ENCODE data around the gene PTPRD.

The PTPRD gene
- 0.10 to 0.70 reads per million in 2 donors for total RNA-seq

GRCh38 chr9:10612641-10613398, at the start of gene PTPRD:
TSS of gene PTPRD (minus strand) at chr9:10613002.
- no peak for DNase-seq

GRCh38 chr9:10661994-10662393, 49.2 kb upstream of the PTPRD start:
- DNase-seq = no peak

- DNase-seq = no peak
Observed at GRCh38 chr9:10661376-10661775, 48.6 kb upstream of the PTPRD start.

- DNase-seq = no peak
Observed at GRCh38 chr9:10651012-10651411, 38.2 kb upstream of the PTPRD start.

- DNase-seq = no peak
Observed at GRCh38 chr9:10649076-10649475, 36.3 kb upstream of the PTPRD start.

- DNase-seq = no peak
Observed at GRCh38 chr9:10633785-10634184, 21.0 kb upstream of the PTPRD start.

- DNase-seq = no peak
Observed at GRCh38 chr9:10614196-10614800, 1.5 kb upstream of the PTPRD start.

GRCh38 chr9:10613419-10613818, 617 bp upstream of the PTPRD start:
- no peak for DNase-seq

- DNase-seq = no peak
Observed at GRCh38 chr9:10605388-10605787, 7.4 kb downstream of the PTPRD start.

- DNase-seq = no peak
Observed at GRCh38 chr9:10604927-10605326, 7.9 kb downstream of the PTPRD start.

GRCh38 chr9:10597801-10598200, 15.0 kb downstream of the PTPRD start:
- DNase-seq = no peak

- DNase-seq = no peak
Observed at GRCh38 chr9:10594482-10594881, 18.3 kb downstream of the PTPRD start.

GRCh38 chr9:10586407-10586806, 26.4 kb downstream of the PTPRD start:
- no peak for DNase-seq

GRCh38 chr9:10571699-10572098, 41.1 kb downstream of the PTPRD start:
- DNase-seq = no peak

GRCh38 chr9:10566848-10567247, 46.0 kb downstream of the PTPRD start:
- no peak for DNase-seq

GRCh38 chr9:10562581-10563343, 50.0 kb downstream of the PTPRD start:
- DNase-seq = no peak

- DNase-seq = no peak
Observed at GRCh38 chr9:10548348-10548747, 64.5 kb downstream of the PTPRD start.

- no peak for DNase-seq
Observed at GRCh38 chr9:10538073-10538472, 74.7 kb downstream of the PTPRD start.

- DNase-seq = no peak
Observed at GRCh38 chr9:10534850-10535249, 78.0 kb downstream of the PTPRD start.

GRCh38 chr9:10525972-10526371, 86.8 kb downstream of the PTPRD start:
- DNase-seq = no peak

- DNase-seq = no peak
Observed at GRCh38 chr9:10523164-10523563, 89.6 kb downstream of the PTPRD start.

- no peak for DNase-seq
Observed at GRCh38 chr9:10512144-10512543, 100.7 kb downstream of the PTPRD start.

GRCh38 chr9:10488937-10489336, 123.9 kb downstream of the PTPRD start:
- DNase-seq = no peak

- no peak for DNase-seq
Observed at GRCh38 chr9:10479172-10479571, 133.6 kb downstream of the PTPRD start.

All from activated gamma-delta T cell (primary cell).